GM23248 (cell line): ENCODE results near the gene HOGA1. TPM values are rescaled to one million over a fixed set of nuclear protein-coding genes. Genes with fewer than 3 reads are reported as not detected.

Experiments used
- DNase-seq: peaks from one replicate; pipeline ENCODE4 v3.0.0-alpha.2; 2015
- H2AFZ ChIP-seq: fragments of 200-600 bp; sonication (generic); 2 replicates; pipeline ENCODE4 v1.6.1; 2016; ENCODE audit warnings: antibody characterized with exemption
- H3F3A ChIP-seq: fragments of 200-600 bp; sonication (generic); 2 replicates; pipeline ENCODE4 v1.6.1; 2016; ENCODE audit warnings: mild to moderate bottlenecking, antibody characterized with exemption, mixed run types; ENCODE audit not compliant: insufficient read depth
- H3K27ac ChIP-seq: fragments of 200-600 bp; sonication (generic); 2 replicates; pipeline ENCODE4 v1.5.1; 2016; ENCODE audit warnings: mild to moderate bottlenecking
- H3K27me3 ChIP-seq: fragments of 200-600 bp; sonication (generic); replicated peaks from 2 replicates; pipeline ENCODE4 v1.6.1; 2016; ENCODE audit warnings: mild to moderate bottlenecking; ENCODE audit not compliant: insufficient read depth
- H3K36me3 ChIP-seq: fragments of 200-600 bp; sonication (generic); 2 replicates; pipeline ENCODE4 v1.6.1; 2016; ENCODE audit warnings: low read depth, mild to moderate bottlenecking
- H3K4me1 ChIP-seq: fragments of 200-600 bp; sonication (generic); 2 replicates; pipeline ENCODE4 v1.6.1; 2016; ENCODE audit warnings: mild to moderate bottlenecking; ENCODE audit not compliant: insufficient read depth
- H3K4me2 ChIP-seq: fragments of 200-600 bp; sonication (generic); one replicate; pipeline ENCODE4 v1.6.1; 2016; ENCODE audit warnings: mild to moderate bottlenecking; ENCODE audit not compliant: unreplicated experiment
- H3K4me3 ChIP-seq: fragments of 200-600 bp; sonication (generic); 2 replicates; pipeline ENCODE4 v1.5.1; 2016; ENCODE audit warnings: mild to moderate bottlenecking
- H3K79me2 ChIP-seq: fragments of 200-600 bp; sonication (generic); 2 replicates; pipeline ENCODE4 v1.6.1; 2016; ENCODE audit warnings: mild to moderate bottlenecking; ENCODE audit not compliant: insufficient read depth
- H3K9ac ChIP-seq: fragments of 200-600 bp; sonication (generic); 2 replicates; pipeline ENCODE4 v1.6.1; 2016; ENCODE audit warnings: mild to moderate bottlenecking
- H3K9me2 ChIP-seq: fragments of 200-600 bp; sonication (generic); 2 replicates; pipeline ENCODE4 v1.6.1; 2016; ENCODE audit warnings: mixed run types, mild to moderate bottlenecking, moderate library complexity; ENCODE audit not compliant: insufficient read depth
- H3K9me3 ChIP-seq: fragments of 200-600 bp; sonication (generic); one replicate; pipeline ENCODE4 v1.6.1; 2017; ENCODE audit warnings: low read depth
- H4K20me1 ChIP-seq: fragments of 200-600 bp; sonication (generic); 2 replicates; pipeline ENCODE4 v1.6.0; 2016; ENCODE audit not compliant: insufficient read depth
- EZH2 ChIP-seq: fragments of 200-600 bp; sonication (generic); IDR thresholded peaks from 2 replicates; pipeline ENCODE4 v1.6.1; 2018; ENCODE audit warnings: antibody characterized with exemption, mild to moderate bottlenecking; ENCODE audit not compliant: insufficient read depth, poor library complexity, severe bottlenecking
- EZH2phosphoT487 ChIP-seq: fragments of 200-600 bp; sonication (generic); IDR thresholded peaks from 2 replicates; pipeline ENCODE4 v1.6.1; 2018; ENCODE audit warnings: antibody characterized with exemption, moderate library complexity, mild to moderate bottlenecking, low read depth; ENCODE audit not compliant: insufficient read depth
- WGBS, 2 experiments: methylation state at CpG; one replicate each; pipeline ENCODE4 v1.1.6; 2015 to 2017; ENCODE audit warnings: low lambda C conversion rate in 2 of 2, low coverage in 1 of 2; ENCODE audit errors: missing lambda C conversion rate in 2 of 2; 5-methylcytosine and 5-hydroxymethylcytosine counted together
- in situ Hi-C: fragments of 300-500 bp; cut with MboI; formaldehyde crosslinking; loops from 2 replicates; pipeline ENCODE4 v1.15.0; 2020
- polyA plus RNA-seq: library from polyadenylated mRNA; unstranded; fragments of >200 nt; fragmentation: Nextera tagmentation; extraction: Ambion mirVana; gene quantifications from 2 replicates; pipeline ENCODE4 v1.2.1, GENCODE V29; 2016
- total RNA-seq: library from RNA; depleted of rRNA; stranded (reverse); fragments of >200 nt; shearing (Covaris generic); gene quantifications from 2 replicates; pipeline ENCODE4 v1.2.3, GENCODE V29; 2014

The HOGA1 gene
- total and polyA plus RNA-seq, 2 experiments from 2014 or later = 0.13 to 0.22 TPM

DNA sequence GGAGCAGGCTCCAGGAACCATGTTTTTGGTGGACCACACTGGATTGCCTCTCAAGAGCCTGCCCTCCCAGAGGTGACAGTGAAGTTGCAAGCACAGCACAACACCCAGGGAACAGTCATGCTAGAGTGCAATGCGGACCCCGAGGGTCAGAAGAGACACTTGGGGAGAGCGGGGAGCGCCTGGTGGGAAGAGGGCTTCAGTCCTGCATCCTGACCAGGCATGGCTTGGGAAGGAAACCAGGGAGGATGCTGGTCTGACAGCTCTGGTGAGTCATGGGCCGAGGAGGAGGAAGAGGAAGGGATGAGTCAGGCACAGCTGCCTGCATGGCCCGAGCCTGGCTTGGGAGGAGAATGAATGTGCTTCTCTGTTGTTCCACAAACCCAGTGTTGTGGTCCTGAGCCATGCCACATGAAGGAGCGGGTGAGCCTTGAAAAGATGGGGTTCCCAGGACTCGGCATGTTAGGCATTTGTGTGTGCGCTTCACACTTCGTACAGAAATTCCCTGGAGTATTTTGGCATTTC lies 41.1 kb upstream of the HOGA1 start:
- Histone ChIP-seq H3K9me2 (no peaks in the 10 kb centered on the region), H3K9ac (peak overlapping the region; percentile 77), H3K4me3 (peak overlapping the region; percentile 62), H3K27me3 (no peaks in the 10 kb centered on the region), H3K9me3 (no peaks in the 10 kb centered on the region), H3K4me1 (peaks cover 62% of the 10 kb centered on the region), H3K36me3 (no peaks in the 10 kb centered on the region), H4K20me1 (no peaks in the 10 kb centered on the region), H3F3A (peaks cover 59% of the 10 kb centered on the region), H3K4me2 (peak overlapping the region; percentile 82), H3K27ac (peak overlapping the region; percentile 98), H2AFZ (no peak overlapping the region), H3K79me2 (peaks cover 60% of the 10 kb centered on the region)
- WGBS, 2 experiments = 1% methylated on average over 9 to 10 of the region's 10 CpGs
- peak; percentile 100 for DNase-seq
- in situ Hi-C loops = no loop called here
- TF ChIP-seq EZH2 (no peak), EZH2phosphoT487 (no peak)

DNA sequence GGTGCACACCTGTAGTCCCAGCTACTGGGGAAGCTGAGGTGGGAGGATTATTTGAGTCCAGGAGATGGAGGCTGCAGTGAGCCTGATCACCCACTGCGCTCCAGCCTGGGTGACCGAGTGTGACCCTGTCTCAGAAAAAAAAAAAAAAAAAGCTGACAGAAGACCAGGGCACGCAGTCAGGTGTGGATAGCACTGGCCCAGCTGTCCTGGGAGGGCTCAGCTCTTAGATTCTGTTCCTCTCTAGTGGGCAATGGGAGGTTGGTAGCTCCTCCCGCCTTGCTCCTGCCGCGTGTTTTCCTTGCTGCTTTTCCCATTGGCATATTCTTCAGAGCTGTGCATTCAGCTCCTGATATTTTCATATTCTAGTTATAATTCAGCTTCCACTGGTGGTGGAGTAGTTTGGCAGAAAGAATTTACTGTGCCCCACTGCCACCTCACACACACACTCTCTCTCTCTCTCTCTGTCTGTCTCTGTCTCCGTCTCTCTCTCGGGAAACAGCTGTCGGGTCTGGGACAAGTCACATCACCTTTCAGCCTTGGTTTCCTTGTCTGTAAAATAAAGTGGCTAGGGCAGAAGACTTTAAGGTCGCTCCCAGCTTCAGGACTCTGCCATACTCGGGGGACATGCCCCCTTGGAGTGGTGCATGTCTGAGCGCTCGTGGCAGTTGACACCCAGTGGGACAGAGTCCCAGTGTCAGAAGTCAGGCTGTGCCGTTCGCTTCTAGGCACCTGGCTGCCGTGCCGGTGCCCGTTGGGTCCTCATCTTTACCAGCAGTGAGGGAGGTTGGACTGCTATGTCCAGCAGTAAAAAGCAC lies 37.5 kb upstream of the HOGA1 start:
- peaks cover 74% of the 10 kb centered on the region for H3K79me2 ChIP-seq
- 83 to 84% methylated on average over 18 of the region's 18 CpGs for WGBS, 2 experiments

DNA sequence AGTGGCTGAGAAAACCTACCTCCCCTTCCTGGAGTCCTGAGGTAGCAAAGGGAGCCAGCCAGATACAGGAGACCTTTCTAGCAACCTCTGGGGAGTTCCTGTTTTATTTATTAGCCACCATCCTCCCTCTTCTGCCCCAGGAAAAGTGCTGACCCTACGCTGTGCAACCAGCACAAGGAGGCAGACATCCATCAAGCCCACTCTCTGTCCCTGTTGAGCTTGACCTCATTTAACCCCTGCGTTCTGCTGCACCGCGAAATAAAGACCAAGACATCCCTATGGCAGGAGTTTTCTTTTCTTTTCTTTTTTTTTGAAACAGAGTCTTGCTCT lies 37.0 kb upstream of the HOGA1 start:
- Histone ChIP-seq H3K36me3 (no peaks in the 10 kb centered on the region), H2AFZ (no peak overlapping the region), H3K9me3 (no peaks in the 10 kb centered on the region), H3K9ac (no peak overlapping the region), H3K79me2 (peaks cover 80% of the 10 kb centered on the region), H3K27me3 (no peaks in the 10 kb centered on the region), H3K4me2 (no peak overlapping the region), H3F3A (peaks cover 22% of the 10 kb centered on the region), H3K4me3 (no peak overlapping the region), H3K27ac (no peak overlapping the region), H3K9me2 (no peaks in the 10 kb centered on the region), H3K4me1 (peaks cover 21% of the 10 kb centered on the region), H4K20me1 (no peaks in the 10 kb centered on the region)
- DNase-seq = no peak
- in situ Hi-C loops = no loop called here
- 81 to 89% methylated on average over 4 of the region's 4 CpGs for WGBS, 2 experiments
- TF ChIP-seq EZH2 (no peak), EZH2phosphoT487 (no peak)

More for the DNA sequence above, 37.5 kb upstream of the HOGA1 start:
- Histone ChIP-seq H3K4me1 (peaks cover 27% of the 10 kb centered on the region), H3K27ac (no peak overlapping the region), H3K9ac (no peak overlapping the region), H3K36me3 (no peaks in the 10 kb centered on the region), H3K9me2 (no peaks in the 10 kb centered on the region), H3K4me3 (no peak overlapping the region), H3K27me3 (no peaks in the 10 kb centered on the region), H3K4me2 (no peak overlapping the region), H3F3A (peaks cover 28% of the 10 kb centered on the region), H3K9me3 (no peaks in the 10 kb centered on the region), H4K20me1 (no peaks in the 10 kb centered on the region), H2AFZ (no peak overlapping the region)
- no peak for DNase-seq
- no peak for TF ChIP-seq EZH2phosphoT487
- TF ChIP-seq EZH2 = no peak
- in situ Hi-C loops = no loop called here

DNA sequence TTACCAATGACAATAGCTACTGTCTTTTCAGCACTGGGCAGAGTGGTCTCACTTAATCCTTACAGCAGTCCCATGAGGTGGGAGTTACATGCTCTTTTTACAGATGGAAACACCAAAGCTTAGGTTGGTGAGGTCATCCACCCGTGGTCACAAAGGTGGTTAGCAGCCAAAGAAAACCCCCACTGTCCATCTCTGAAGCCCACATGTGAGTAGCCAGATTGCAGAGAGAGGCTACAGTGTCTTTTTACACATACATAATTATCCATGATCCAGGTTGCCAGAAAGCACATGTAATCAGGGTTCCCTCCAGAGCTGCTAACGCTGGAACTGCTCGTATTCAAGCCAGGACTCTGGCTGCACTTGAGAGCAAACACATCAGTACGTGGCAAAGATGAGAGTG lies 36.2 kb upstream of the HOGA1 start:
- in situ Hi-C loops = no loop called here
- H3F3A ChIP-seq = peaks cover 15% of the 10 kb centered on the region
- 19 to 34% methylated on average over 4 of the region's 4 CpGs for WGBS, 2 experiments
- H3K36me3 ChIP-seq = no peaks in the 10 kb centered on the region
- H3K79me2 ChIP-seq = peaks cover 86% of the 10 kb centered on the region
- no peak overlapping the region for H3K4me3 ChIP-seq
- TF ChIP-seq EZH2 = no peak
- no peak for TF ChIP-seq EZH2phosphoT487
- no peak overlapping the region for H3K27ac ChIP-seq
- no peaks in the 10 kb centered on the region for H3K9me2 ChIP-seq
- peak; percentile 38 for DNase-seq
- peaks cover 14% of the 10 kb centered on the region for H3K4me1 ChIP-seq
- H3K9me3 ChIP-seq = no peaks in the 10 kb centered on the region
- H3K9ac ChIP-seq = no peak overlapping the region
- no peaks in the 10 kb centered on the region for H3K27me3 ChIP-seq
- H2AFZ ChIP-seq = no peak overlapping the region
- H3K4me2 ChIP-seq = no peak overlapping the region
- H4K20me1 ChIP-seq = no peaks in the 10 kb centered on the region
